ENCODE measurements around the gene TSPAN7. TPM values are rescaled to one million over a fixed set of nuclear protein-coding genes. Genes with fewer than 3 reads are reported as not detected.

Gene TSPAN7
- total RNA-seq, 1 experiment from 2014 or later, result 3.5 TPM

GRCh38 chrX:38646129-38646528 lies 84.8 kb downstream of the TSPAN7 start:
- Histone ChIP-seq H3K4ac (ENCODE audit: low read depth, low read length) (no peak overlapping the region), H3K23ac (ENCODE audit: insufficient read length, low read depth, low read length) (no peak overlapping the region), H2BK20ac (ENCODE audit: low read depth, low read length, poor library complexity, severe bottlenecking) (no peak overlapping the region), H2BK12ac (ENCODE audit: insufficient read length, low read depth, low read length) (no peak overlapping the region), H4K20me1 (ENCODE audit: control insufficient read depth, insufficient read depth, insufficient read length) (no peaks in the 10 kb centered on the region), H3T11ph (ENCODE audit: low read length) (no peak overlapping the region), H3K9me3 (ENCODE audit: control insufficient read depth, low read depth, low read length) (no peaks in the 10 kb centered on the region), H2AK5ac (ENCODE audit: insufficient read length, low read length) (no peak overlapping the region), H4K5ac (ENCODE audit: insufficient read length, low read depth, low read length) (no peak overlapping the region), H3K27ac (ENCODE audit: insufficient read length, low read depth, low read length) (no peak overlapping the region), H3K18ac (ENCODE audit: insufficient read length, low read depth, low read length) (no peak overlapping the region), H3K4me2 (ENCODE audit: insufficient read depth, insufficient read length, low read length) (no peak overlapping the region), H2BK15ac (ENCODE audit: low read depth, low read length) (no peak overlapping the region), H3K79me2 (ENCODE audit: insufficient read depth, low read length) (no peaks in the 10 kb centered on the region), H3K9ac (ENCODE audit: extremely low read depth, insufficient read length, low read length) (no peak overlapping the region), H4K91ac (ENCODE audit: insufficient read length, low read depth, low read length) (no peak overlapping the region), H4K8ac (replicated peaks; ENCODE audit: insufficient read length, low read depth, low read length) (no peak overlapping the region), H3K79me1 (ENCODE audit: insufficient read depth, low read depth, low read length, poor library complexity, severe bottlenecking) (no peaks in the 10 kb centered on the region), H3K23me2 (ENCODE audit: insufficient read length, low read depth, low read length, poor library complexity, severe bottlenecking) (no peaks in the 10 kb centered on the region), H3K14ac (ENCODE audit: insufficient read depth, low read length) (no peak overlapping the region), H2BK5ac (ENCODE audit: insufficient read length, low read length) (no peak overlapping the region), H2BK120ac (ENCODE audit: low read depth, low read length, poor library complexity, severe bottlenecking) (no peak overlapping the region), H3K4me1 (ENCODE audit: insufficient read depth, low read length) (no peaks in the 10 kb centered on the region), H3K56ac (ENCODE audit: insufficient read length, low read depth, low read length) (no peak overlapping the region), H2AFZ (ENCODE audit: low read length) (no peak overlapping the region), H3K27me3 (ENCODE audit: insufficient read depth, low read length) (no peaks in the 10 kb centered on the region)
- no peaks in the 10 kb centered on the region for H3K4me1 Mint-ChIP-seq
- no peak for DNase-seq
- TF ChIP-seq, protein P1, sequence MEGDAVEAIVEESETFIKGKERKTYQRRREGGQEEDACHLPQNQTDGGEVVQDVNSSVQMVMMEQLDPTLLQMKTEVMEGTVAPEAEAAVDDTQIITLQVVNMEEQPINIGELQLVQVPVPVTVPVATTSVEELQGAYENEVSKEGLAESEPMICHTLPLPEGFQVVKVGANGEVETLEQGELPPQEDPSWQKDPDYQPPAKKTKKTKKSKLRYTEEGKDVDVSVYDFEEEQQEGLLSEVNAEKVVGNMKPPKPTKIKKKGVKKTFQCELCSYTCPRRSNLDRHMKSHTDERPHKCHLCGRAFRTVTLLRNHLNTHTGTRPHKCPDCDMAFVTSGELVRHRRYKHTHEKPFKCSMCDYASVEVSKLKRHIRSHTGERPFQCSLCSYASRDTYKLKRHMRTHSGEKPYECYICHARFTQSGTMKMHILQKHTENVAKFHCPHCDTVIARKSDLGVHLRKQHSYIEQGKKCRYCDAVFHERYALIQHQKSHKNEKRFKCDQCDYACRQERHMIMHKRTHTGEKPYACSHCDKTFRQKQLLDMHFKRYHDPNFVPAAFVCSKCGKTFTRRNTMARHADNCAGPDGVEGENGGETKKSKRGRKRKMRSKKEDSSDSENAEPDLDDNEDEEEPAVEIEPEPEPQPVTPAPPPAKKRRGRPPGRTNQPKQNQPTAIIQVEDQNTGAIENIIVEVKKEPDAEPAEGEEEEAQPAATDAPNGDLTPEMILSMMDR (conservative IDR thresholded peaks at IDR 0.05), result no peak
- H3K27me3 Mint-ChIP-seq (ENCODE audit: low read depth), result no peaks in the 10 kb centered on the region; the same call in 1 of the 2 replicates
- H3K4me3 Mint-ChIP-seq, result no peak overlapping the region
- H3K9me3 Mint-ChIP-seq, result peaks cover 58 to 67% of the 10 kb centered on the region in 2 experiments
- H3K27ac Mint-ChIP-seq, result no peak overlapping the region; a peak in 1 of 7 replicates
- WGBS (ENCODE audit: extremely low coverage, insufficient read length, low lambda C conversion rate), result no CpG with 5 or more reads among the region's 2 CpGs
- H3K36me3 Mint-ChIP-seq (ENCODE audit: insufficient read depth in 1 of 3, low read depth in 3 of 3), result no peaks in the 10 kb centered on the region; a peak in 1 of 7 replicates

All from H9 (cell line).